Amygdala (tissue), 56 donors: ENCODE results near the gene NOD2.

Experiments
- DNase-seq, 56 donors: peaks; one replicate each; lab custom pipeline; 2025; lab: John Stamatoyannopoulos, UW

The NOD2 gene

GRCh38 chr16:50668368-50669008 lies 24.9 kb upstream of the NOD2 start:
- no peak for DNase-seq

GRCh38 chr16:50669741-50670140 lies 23.7 kb upstream of the NOD2 start:
- DNase-seq: no peak

GRCh38 chr16:50670476-50670875 lies 22.9 kb upstream of the NOD2 start:
- no peak for DNase-seq

GRCh38 chr16:50671644-50672260 lies 21.7 kb upstream of the NOD2 start:
- DNase-seq: no peak

GRCh38 chr16:50673496-50674275 lies 19.7 kb upstream of the NOD2 start:
- no peak for DNase-seq

- no peak for DNase-seq
These were observed 18.6 kb upstream of the NOD2 start for GRCh38 chr16:50674831-50675230.

- no peak for DNase-seq
These were observed 17.5 kb upstream of the NOD2 start for GRCh38 chr16:50675686-50676610.

- DNase-seq: no peak
These were observed 16.7 kb upstream of the NOD2 start for GRCh38 chr16:50676684-50677225.

GRCh38 chr16:50677351-50677750 lies 16.1 kb upstream of the NOD2 start:
- DNase-seq: no peak

- no peak for DNase-seq
These were observed 14.9 kb upstream of the NOD2 start for GRCh38 chr16:50678531-50678930.

GRCh38 chr16:50679266-50679665 lies 14.1 kb upstream of the NOD2 start:
- no peak for DNase-seq

- DNase-seq: no peak
These were observed 13.5 kb upstream of the NOD2 start for GRCh38 chr16:50679676-50680555.

- DNase-seq: no peak
These were observed 12.9 kb upstream of the NOD2 start for GRCh38 chr16:50680556-50680893.

GRCh38 chr16:50681021-50681885 lies 12.2 kb upstream of the NOD2 start, which contains the start of gene SNX20:
Gene SNX20 (minus strand): TSS chr16:50681312. CDS start chr16:50677526, 3,786 bp downstream.
- peak in 2 of 56 donors; percentile 18 to 26 for DNase-seq

GRCh38 chr16:50683689-50684374 lies 9.6 kb upstream of the NOD2 start:
- DNase-seq: peak in 2 of 56 donors; percentile 15 to 17

- no peak for DNase-seq
These were observed 8.5 kb upstream of the NOD2 start for GRCh38 chr16:50684823-50685461.

- no peak for DNase-seq
These were observed 7.8 kb upstream of the NOD2 start for GRCh38 chr16:50685462-50686063.
